Measurements from ENCODE around the gene ACOX3.

Gene ACOX3

GRCh38 chr4:8457646-8458252, 17.2 kb upstream of the ACOX3 start:
- no peak for TF ChIP-seq CTCF (conservative IDR thresholded peaks at IDR 0.05; ENCODE audit: low read length)
- no peak overlapping the region for H3K4me3 ChIP-seq (ENCODE audit: low read length)
- DNase-seq (ENCODE audit: low read depth) = no peak

GRCh38 chr4:8453957-8454356, 13.4 kb upstream of the ACOX3 start:
- no peak overlapping the region for H3K4me3 ChIP-seq (ENCODE audit: low read length)
- TF ChIP-seq CTCF (conservative IDR thresholded peaks at IDR 0.05; ENCODE audit: low read length) = no peak
- DNase-seq (ENCODE audit: low read depth) = no peak

GRCh38 chr4:8451440-8452182, 11.1 kb upstream of the ACOX3 start:
- H3K4me3 ChIP-seq (ENCODE audit: low read length) = no peak overlapping the region
- no peak for TF ChIP-seq CTCF (conservative IDR thresholded peaks at IDR 0.05; ENCODE audit: low read length)
- no peak for DNase-seq (ENCODE audit: low read depth)

- no peak for DNase-seq (ENCODE audit: low read depth)
- H3K4me3 ChIP-seq (ENCODE audit: low read length) = no peak overlapping the region
- TF ChIP-seq CTCF (conservative IDR thresholded peaks at IDR 0.05; ENCODE audit: low read length) = no peak
Measured at GRCh38 chr4:8446122-8446521, 5.6 kb upstream of the ACOX3 start.

- no peak overlapping the region for H3K4me3 ChIP-seq (ENCODE audit: low read length)
- no peak for TF ChIP-seq CTCF (conservative IDR thresholded peaks at IDR 0.05; ENCODE audit: low read length)
- no peak for DNase-seq (ENCODE audit: low read depth)
Measured at GRCh38 chr4:8443801-8444200, 3.3 kb upstream of the ACOX3 start.

- TF ChIP-seq CTCF (conservative IDR thresholded peaks at IDR 0.05; ENCODE audit: low read length) = no peak
- H3K4me3 ChIP-seq (ENCODE audit: low read length) = no peak overlapping the region; the same call in 1 of the 2 replicates
- no peak for DNase-seq (ENCODE audit: low read depth)
Measured at GRCh38 chr4:8442596-8443358, 2.3 kb upstream of the ACOX3 start.

All from AG10803 (cell line).